K562 (cell line): ENCODE results near the gene TTN. TPM values are rescaled to one million over a fixed set of nuclear protein-coding genes. Genes with fewer than 3 reads are reported as not detected.

ENCODE experiments used
- EWSR1 ChIP-seq: fragments of 450-650 bp; IDR thresholded peaks from 2 replicates; pipeline ENCODE4 v1.6.1; 2018; ENCODE audit warnings: borderline replicate concordance, mild to moderate bottlenecking, low read depth, moderate library complexity; ENCODE audit not compliant: partially characterized antibody
- FOS ChIP-seq: IDR thresholded peaks from 3 replicates; pipeline ENCODE4 v1.6.1; 2011; ENCODE audit not compliant: insufficient read length; ENCODE audit errors: extremely low read depth
- NR3C1 ChIP-seq: sonication (generic); formaldehyde crosslinking; IDR thresholded peaks from 2 replicates; pipeline ENCODE4 v1.8.1; 2022; ENCODE audit warnings: missing genetic modification reagents
- PML ChIP-seq: IDR thresholded peaks from 2 replicates; pipeline ENCODE4 v1.6.1; 2012; ENCODE audit warnings: low read length, inconsistent platforms
- RBBP5 ChIP-seq: fragments of 200-600 bp; sonication (generic); IDR thresholded peaks from 2 replicates; pipeline ENCODE4 v1.6.1; 2012; ENCODE audit warnings: borderline replicate concordance, mild to moderate bottlenecking, low read length, control low read depth, inconsistent platforms; ENCODE audit not compliant: insufficient read depth, poor library complexity, severe bottlenecking
- RHOXF2B ChIP-seq: fragments of 250-450 bp; sonication (Bioruptor Pico); conservative IDR thresholded peaks from 2 replicates; pipeline ENCODE4 v1.5.1; 2021
- TAF9B ChIP-seq: fragments of 450-650 bp; IDR thresholded peaks from 2 replicates; pipeline ENCODE4 v1.6.1; 2018; ENCODE audit warnings: mild to moderate bottlenecking; ENCODE audit not compliant: partially characterized antibody
- polyA plus RNA-seq, 8 experiments: library from polyadenylated mRNA; depleted of rRNA in 4 of 8; stranded (reverse) in 5 of 8; unstranded in 3 of 8; fragments of >200 nt; fragmentation: Nextera tagmentation in 2 of 8; fragmentation: Illumina TruSeq in 1 of 8; extraction: Ambion mirVana in 2 of 8; extraction: Trizol in 1 of 8; gene quantifications; 2 replicates each; pipeline versions ENCODE4 v1.2.1 to v1.2.3, GENCODE V29; 2011 to 2014; ENCODE audit warnings: inconsistent platforms in 1 of 8, missing spikeins in 1 of 8
- total RNA-seq, 7 experiments: library from RNA; depleted of rRNA in 6 of 7; stranded (reverse); fragments of >200 nt in 6 of 7; fragmentation: Illumina TruSeq in 2 of 7; extraction: Trizol in 2 of 7; gene quantifications; 2 replicates each; pipeline versions ENCODE4 v1.2.1 to v1.2.3, GENCODE V29; 2011 to 2021; ENCODE audit warnings: low replicate concordance in 1 of 7
- TF ChIP-seq, protein P1 (sequence below), 2 experiments: fragments of 150-350 bp in 1 of 2; IDR thresholded peaks; 2 replicates each; pipeline ENCODE4 v1.6.1; 2012 to 2016; ENCODE audit warnings: low read depth in 2 of 2, low read length in 2 of 2, mild to moderate bottlenecking in 1 of 2, moderate library complexity in 1 of 2
- TF ChIP-seq, protein P2 (sequence below): fragments of 450-650 bp; IDR thresholded peaks from 2 replicates; pipeline ENCODE4 v1.6.1; 2016; ENCODE audit warnings: mild to moderate bottlenecking, moderate library complexity
- TF ChIP-seq, protein P3 (sequence below): fragments of 200-800 bp; sonication (Bioruptor generic); IDR thresholded peaks from 2 replicates; pipeline ENCODE4 v1.6.1; 2017; ENCODE audit warnings: missing genetic modification characterization, missing compliant biosample characterization

TTN gene
- total and polyA plus RNA-seq, 9 of the 15 experiments (the other 6 are each of a cell fraction or from before 2014, with no cell fraction given) = under 0.01 to 0.20 (median 0.04) TPM; not detected in 1

DNA sequence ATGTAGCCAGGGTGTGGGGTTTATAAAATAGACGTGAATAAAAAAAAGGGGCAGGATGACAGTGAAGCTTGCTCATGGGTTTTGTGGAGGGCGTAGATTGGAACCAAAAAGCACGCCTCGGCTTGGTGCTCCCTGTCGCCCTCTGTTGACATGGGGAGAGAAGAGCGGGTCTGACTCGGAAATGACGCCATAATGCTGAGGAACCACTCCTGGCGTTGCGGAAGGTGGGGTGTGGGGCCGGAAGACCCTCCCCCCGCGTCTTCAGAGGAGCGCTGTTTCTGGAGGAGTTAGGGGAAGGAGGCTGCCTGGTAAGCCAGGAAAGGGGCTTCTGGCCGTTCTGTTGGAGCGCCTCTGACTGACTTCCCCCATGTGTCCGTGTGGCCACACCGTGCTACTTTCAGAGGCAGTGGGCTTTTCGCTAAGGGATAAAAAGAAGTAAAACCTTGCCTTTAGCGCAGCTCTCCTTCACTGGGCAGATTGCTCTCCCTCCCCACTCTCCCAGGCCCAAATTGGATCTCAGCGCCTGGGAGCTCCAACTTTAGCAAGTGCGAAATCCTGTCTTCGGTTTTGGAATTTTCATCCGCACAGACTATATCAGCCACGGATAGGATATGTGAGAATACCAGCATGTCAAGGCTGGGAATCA, 284.1 kb downstream of the TTN start (continued):
- TF ChIP-seq, protein P1, sequence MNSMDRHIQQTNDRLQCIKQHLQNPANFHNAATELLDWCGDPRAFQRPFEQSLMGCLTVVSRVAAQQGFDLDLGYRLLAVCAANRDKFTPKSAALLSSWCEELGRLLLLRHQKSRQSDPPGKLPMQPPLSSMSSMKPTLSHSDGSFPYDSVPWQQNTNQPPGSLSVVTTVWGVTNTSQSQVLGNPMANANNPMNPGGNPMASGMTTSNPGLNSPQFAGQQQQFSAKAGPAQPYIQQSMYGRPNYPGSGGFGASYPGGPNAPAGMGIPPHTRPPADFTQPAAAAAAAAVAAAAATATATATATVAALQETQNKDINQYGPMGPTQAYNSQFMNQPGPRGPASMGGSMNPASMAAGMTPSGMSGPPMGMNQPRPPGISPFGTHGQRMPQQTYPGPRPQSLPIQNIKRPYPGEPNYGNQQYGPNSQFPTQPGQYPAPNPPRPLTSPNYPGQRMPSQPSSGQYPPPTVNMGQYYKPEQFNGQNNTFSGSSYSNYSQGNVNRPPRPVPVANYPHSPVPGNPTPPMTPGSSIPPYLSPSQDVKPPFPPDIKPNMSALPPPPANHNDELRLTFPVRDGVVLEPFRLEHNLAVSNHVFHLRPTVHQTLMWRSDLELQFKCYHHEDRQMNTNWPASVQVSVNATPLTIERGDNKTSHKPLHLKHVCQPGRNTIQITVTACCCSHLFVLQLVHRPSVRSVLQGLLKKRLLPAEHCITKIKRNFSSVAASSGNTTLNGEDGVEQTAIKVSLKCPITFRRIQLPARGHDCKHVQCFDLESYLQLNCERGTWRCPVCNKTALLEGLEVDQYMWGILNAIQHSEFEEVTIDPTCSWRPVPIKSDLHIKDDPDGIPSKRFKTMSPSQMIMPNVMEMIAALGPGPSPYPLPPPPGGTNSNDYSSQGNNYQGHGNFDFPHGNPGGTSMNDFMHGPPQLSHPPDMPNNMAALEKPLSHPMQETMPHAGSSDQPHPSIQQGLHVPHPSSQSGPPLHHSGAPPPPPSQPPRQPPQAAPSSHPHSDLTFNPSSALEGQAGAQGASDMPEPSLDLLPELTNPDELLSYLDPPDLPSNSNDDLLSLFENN (IDR thresholded peaks at IDR 0.05; ENCODE audit: low read depth in 2 of 2, low read length in 2 of 2) = no peak
- TF ChIP-seq, protein P2, sequence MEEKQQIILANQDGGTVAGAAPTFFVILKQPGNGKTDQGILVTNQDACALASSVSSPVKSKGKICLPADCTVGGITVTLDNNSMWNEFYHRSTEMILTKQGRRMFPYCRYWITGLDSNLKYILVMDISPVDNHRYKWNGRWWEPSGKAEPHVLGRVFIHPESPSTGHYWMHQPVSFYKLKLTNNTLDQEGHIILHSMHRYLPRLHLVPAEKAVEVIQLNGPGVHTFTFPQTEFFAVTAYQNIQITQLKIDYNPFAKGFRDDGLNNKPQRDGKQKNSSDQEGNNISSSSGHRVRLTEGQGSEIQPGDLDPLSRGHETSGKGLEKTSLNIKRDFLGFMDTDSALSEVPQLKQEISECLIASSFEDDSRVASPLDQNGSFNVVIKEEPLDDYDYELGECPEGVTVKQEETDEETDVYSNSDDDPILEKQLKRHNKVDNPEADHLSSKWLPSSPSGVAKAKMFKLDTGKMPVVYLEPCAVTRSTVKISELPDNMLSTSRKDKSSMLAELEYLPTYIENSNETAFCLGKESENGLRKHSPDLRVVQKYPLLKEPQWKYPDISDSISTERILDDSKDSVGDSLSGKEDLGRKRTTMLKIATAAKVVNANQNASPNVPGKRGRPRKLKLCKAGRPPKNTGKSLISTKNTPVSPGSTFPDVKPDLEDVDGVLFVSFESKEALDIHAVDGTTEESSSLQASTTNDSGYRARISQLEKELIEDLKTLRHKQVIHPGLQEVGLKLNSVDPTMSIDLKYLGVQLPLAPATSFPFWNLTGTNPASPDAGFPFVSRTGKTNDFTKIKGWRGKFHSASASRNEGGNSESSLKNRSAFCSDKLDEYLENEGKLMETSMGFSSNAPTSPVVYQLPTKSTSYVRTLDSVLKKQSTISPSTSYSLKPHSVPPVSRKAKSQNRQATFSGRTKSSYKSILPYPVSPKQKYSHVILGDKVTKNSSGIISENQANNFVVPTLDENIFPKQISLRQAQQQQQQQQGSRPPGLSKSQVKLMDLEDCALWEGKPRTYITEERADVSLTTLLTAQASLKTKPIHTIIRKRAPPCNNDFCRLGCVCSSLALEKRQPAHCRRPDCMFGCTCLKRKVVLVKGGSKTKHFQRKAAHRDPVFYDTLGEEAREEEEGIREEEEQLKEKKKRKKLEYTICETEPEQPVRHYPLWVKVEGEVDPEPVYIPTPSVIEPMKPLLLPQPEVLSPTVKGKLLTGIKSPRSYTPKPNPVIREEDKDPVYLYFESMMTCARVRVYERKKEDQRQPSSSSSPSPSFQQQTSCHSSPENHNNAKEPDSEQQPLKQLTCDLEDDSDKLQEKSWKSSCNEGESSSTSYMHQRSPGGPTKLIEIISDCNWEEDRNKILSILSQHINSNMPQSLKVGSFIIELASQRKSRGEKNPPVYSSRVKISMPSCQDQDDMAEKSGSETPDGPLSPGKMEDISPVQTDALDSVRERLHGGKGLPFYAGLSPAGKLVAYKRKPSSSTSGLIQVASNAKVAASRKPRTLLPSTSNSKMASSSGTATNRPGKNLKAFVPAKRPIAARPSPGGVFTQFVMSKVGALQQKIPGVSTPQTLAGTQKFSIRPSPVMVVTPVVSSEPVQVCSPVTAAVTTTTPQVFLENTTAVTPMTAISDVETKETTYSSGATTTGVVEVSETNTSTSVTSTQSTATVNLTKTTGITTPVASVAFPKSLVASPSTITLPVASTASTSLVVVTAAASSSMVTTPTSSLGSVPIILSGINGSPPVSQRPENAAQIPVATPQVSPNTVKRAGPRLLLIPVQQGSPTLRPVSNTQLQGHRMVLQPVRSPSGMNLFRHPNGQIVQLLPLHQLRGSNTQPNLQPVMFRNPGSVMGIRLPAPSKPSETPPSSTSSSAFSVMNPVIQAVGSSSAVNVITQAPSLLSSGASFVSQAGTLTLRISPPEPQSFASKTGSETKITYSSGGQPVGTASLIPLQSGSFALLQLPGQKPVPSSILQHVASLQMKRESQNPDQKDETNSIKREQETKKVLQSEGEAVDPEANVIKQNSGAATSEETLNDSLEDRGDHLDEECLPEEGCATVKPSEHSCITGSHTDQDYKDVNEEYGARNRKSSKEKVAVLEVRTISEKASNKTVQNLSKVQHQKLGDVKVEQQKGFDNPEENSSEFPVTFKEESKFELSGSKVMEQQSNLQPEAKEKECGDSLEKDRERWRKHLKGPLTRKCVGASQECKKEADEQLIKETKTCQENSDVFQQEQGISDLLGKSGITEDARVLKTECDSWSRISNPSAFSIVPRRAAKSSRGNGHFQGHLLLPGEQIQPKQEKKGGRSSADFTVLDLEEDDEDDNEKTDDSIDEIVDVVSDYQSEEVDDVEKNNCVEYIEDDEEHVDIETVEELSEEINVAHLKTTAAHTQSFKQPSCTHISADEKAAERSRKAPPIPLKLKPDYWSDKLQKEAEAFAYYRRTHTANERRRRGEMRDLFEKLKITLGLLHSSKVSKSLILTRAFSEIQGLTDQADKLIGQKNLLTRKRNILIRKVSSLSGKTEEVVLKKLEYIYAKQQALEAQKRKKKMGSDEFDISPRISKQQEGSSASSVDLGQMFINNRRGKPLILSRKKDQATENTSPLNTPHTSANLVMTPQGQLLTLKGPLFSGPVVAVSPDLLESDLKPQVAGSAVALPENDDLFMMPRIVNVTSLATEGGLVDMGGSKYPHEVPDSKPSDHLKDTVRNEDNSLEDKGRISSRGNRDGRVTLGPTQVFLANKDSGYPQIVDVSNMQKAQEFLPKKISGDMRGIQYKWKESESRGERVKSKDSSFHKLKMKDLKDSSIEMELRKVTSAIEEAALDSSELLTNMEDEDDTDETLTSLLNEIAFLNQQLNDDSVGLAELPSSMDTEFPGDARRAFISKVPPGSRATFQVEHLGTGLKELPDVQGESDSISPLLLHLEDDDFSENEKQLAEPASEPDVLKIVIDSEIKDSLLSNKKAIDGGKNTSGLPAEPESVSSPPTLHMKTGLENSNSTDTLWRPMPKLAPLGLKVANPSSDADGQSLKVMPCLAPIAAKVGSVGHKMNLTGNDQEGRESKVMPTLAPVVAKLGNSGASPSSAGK = peak; percentile 63
- TF ChIP-seq NR3C1 (CRISPR knock-in tag) (no peak), RHOXF2B (no peak), PML (peak; percentile 75; the same call in 1 of the 2 replicates), RBBP5 (peak; percentile 75), FOS (no peak), EWSR1 (no peak), TAF9B (peak; percentile 85)
- TF ChIP-seq, protein P3, sequence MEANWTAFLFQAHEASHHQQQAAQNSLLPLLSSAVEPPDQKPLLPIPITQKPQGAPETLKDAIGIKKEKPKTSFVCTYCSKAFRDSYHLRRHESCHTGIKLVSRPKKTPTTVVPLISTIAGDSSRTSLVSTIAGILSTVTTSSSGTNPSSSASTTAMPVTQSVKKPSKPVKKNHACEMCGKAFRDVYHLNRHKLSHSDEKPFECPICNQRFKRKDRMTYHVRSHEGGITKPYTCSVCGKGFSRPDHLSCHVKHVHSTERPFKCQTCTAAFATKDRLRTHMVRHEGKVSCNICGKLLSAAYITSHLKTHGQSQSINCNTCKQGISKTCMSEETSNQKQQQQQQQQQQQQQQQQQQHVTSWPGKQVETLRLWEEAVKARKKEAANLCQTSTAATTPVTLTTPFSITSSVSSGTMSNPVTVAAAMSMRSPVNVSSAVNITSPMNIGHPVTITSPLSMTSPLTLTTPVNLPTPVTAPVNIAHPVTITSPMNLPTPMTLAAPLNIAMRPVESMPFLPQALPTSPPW (CRISPR knock-in tag) = peak; percentile 99
